Stimulated activated CD8-positive, alpha-beta memory T cell treated with anti-CD3 and anti-CD28 coated beads, Interleukin-12 subunit alpha, Interleukin-12 subunit beta, amount 100 ng/mL, for 4 hours (primary cell): Measurements from ENCODE around the gene SFSWAP.

Experiments
- DNase-seq: peaks from one replicate; pipeline ENCODE4 v3.0.0-alpha.2; 2020; ENCODE audit warnings: low read depth

SFSWAP gene

DNA sequence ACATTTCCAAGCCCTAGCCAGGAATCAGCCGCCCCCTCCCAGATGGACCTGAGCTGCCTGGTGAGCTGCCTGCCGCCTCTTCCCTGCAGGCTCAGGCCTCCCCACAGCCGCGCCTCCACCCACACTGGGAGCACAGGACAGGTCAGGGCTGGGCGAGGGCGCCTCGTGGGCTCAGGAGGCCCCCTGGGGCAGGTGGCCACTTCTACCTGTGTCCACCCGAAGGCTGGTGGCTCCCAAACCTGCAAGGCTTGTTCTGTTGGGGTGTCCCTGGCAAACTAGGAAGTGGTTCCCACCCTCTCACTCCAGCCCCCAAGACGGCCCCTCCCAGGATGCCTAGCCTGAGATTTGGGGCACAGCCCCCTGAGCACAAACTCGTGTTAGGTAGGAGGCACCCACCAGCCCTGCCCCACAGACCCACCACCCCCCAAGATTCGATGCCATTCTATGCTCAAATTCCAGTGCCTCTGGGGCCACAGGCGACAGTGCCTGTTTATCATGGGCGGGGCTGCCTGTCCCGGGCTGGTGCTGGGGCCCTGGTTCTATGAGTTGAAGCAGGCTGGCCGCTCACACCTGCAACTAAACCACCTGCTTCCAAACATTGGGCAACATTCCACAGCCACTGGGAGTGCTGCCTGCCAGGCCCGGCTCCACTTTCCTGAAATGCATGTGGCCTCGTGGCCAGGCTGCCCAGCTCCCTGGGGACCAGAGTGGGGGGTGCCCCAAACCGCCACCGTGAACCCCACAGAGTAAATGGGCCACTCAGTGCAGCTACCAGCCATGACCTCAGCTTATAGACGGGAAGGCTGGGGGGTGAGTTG is 124.1 kb downstream of the SFSWAP start:
- no peak for DNase-seq

DNA sequence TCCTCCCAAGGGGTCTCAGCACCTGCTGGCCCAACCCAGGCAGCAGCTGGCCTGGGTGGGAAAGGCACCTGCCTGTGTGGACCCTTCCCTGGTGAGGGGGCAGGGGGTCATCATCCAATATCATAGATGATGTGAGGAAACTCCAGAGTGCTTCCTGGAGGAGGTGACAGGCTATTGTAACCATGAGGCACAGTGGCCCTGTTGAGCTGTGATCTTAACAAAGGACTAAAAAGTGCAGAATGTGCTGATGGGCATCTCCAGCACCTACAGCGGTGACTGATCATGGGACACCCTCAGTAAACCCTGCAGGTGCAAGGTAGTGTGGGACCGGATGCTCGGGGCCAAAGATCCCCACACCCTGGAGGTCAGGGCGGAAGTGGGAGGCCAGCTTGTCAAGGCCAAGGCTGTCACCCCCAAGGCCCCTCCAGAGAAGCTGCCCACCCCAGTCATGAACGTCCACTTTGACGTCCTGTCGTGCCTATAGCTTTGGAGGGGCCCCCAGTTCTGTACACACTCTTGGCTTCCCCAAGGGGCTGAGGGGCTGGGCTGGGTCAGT is 124.8 kb downstream of the SFSWAP start:
- no peak for DNase-seq

DNA sequence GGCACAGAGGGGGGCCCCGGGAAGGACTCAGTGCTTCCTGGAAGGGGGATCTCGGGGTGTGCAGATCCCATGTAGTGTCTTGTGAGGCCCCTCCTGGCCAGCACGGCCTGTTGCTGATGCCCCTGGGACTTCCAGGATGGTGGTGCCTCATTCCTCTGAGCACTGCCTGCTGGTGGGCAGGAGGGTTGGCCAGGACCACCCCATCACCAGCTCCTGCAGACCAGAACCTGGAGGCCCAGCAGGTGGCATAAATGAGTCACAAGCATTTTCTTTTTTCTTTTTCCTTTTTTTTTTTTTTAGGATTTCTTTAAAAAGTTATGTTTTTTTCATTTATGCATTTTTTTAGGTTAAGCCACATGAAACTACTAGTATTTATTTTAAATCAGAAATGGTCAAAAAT is 125.3 kb downstream of the SFSWAP start:
- no peak for DNase-seq

DNA sequence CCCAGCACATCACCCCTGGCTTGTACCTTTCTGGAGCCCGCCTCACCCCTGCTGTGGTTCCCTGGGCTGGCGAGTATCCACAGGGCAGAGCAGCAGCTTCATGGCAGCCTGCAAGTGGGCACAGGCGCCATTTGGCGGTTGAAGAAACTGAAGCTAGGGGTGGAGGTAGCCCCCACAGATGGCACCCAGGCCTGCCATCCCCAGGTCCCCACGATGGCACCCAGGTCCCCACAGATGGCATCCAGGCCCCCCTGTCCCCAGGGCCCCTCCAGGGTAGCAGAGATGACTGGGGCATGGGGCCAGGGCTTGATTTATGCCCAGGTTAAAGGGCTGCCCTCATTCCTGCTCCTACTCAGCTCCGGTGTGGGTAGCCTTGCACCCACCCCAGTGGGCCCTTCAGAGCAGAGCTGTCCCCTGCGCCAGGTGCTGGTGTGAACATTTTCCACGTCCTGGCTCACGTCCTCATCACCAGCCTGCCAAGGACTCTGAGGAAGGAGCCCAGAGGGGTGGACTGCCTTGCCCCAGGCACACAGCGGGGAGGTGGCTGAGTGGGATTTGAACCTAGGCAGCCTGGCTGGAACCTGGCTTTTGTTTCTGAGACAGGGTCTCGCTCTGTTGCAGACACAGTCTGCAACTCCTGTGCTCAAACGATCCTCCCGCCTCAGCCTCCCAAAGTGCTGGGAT is 126.0 kb downstream of the SFSWAP start:
- no peak for DNase-seq

DNA sequence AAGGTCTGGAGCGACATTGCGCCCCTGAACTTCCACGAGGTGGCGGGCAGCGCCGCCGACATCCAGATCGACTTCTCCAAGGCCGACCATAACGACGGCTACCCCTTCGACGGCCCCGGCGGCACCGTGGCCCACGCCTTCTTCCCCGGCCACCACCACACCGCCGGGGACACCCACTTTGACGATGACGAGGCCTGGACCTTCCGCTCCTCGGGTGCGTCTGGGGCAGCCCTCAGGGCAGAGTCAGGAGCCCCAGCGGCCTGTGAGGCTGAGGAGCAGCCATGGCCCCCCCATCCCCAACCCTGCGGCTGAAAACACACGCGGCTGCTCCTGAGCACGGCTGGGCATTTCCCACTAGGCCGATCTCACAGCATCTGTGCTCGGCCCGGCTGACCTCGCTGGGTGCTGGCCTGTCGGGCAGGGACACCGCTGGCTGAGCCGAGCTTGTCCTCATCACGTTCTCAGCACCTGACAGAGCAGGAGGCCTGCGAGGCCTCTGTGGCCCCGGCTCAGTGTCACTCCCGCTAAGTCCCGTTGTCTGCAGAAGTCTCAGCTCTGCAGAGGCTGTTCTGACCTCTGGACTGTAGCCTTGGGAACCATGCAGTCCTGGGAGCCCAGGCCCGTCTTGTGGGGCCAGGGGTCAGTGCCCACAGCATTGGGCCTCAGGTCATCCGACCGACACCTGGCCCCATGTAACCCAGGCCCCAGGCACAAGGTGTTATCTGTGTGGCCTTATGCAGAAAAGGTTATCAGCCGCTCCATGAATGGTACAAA is 129.9 kb downstream of the SFSWAP start:
- no peak for DNase-seq

DNA sequence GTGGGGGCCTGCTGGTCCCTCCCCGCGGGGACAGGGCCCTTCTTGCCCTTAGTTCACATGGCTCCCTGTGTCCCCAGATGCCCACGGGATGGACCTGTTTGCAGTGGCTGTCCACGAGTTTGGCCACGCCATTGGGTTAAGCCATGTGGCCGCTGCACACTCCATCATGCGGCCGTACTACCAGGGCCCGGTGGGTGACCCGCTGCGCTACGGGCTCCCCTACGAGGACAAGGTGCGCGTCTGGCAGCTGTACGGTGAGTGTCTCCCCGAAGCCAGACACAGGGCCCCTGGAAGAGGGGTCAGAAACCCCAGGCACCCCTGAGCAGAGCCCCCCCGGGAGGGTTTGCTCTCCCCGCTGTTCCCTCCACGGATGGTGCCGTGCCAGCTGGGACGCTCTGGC is 130.7 kb downstream of the SFSWAP start:
- DNase-seq: no peak

DNA sequence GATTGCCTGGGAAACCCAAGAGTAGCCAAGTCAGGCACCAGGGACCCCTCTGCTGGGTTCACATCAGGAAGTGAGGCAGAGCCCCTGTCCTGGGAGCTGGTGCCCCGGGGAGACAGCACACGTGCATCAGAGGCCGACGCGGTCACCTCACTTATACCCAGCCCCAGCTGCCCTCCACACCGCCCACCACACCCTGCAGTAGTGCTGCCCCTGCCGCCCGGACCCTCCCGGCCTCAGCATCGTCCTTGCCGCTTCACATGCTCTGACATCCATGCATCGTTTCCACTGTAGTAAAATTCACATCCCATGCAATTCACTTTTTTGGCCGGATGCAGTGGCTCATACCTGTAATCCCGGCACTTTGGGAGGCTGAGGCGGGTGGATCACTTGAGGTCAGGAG is 131.3 kb downstream of the SFSWAP start:
- DNase-seq: no peak

DNA sequence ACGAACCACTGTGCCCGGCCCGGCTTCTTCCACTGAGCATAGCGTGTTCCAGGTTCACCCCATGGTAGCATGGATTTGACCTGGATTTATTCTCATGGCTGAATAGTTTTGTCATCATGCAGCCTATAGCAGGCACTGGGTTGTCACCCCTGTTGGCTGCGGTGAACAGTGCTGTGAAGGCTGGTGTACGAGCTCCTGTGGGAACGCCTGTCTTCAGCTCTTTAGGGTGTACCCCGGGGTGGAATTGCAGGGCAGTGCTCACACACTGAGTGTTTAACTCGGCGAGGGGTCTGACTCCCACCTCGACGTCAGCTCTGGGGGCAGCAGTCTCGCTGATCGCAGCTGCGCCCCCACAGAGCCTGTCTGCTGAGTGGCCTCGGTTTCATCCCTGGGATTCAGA is 132.6 kb downstream of the SFSWAP start:
- DNase-seq: no peak

DNA sequence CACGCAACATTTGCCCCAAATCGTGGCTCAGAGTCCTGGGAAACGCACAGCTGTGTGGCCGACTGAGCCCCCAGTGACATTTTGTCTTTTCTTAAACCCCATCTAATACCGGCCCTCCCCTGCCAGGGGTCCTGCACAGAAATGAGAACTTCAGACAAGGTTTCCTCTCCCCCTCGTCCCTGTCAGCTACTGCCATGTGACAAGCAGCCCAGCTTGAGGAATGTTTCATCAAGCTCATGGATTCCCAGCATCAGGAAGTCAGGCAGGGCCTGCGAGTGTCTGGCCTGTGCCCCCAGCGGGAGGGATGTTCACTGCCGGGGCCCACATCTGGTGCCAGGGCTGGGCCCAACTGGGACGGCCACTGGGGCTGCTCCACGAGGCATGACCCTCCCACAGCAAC is 133.2 kb downstream of the SFSWAP start:
- DNase-seq: no peak

DNA sequence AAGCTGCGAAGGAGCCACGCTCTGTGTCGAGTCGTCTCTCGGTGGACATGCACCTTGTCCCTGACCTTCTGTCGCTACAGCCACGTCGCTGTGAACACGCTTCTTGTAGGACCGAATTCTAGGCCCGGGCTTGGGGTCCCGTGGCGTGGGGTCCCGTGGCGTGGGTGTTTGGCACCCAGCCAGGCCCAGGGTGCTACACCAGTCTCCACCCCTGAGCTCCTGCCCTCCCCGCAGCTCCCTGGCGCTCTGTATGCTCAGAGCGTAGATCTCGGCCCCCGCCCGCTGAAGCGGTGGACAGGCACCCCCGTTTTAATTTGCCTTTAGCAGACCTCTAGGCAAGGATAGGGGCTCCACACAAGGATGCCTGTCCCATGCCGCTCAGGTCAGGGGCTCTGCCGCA is 133.8 kb downstream of the SFSWAP start:
- no peak for DNase-seq

DNA sequence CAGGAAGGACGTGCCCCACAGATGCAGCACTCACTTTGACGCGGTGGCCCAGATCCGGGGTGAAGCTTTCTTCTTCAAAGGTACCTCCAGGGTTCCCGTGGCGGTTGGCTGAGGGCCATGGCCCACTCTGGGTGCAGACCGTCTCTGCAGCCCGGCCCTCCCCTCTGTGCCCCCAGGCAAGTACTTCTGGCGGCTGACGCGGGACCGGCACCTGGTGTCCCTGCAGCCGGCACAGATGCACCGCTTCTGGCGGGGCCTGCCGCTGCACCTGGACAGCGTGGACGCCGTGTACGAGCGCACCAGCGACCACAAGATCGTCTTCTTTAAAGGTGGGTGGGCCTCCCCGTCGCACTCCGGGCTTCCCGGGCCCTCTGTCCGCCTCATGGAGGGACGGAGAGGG is 134.2 kb downstream of the SFSWAP start:
- no peak for DNase-seq

DNA sequence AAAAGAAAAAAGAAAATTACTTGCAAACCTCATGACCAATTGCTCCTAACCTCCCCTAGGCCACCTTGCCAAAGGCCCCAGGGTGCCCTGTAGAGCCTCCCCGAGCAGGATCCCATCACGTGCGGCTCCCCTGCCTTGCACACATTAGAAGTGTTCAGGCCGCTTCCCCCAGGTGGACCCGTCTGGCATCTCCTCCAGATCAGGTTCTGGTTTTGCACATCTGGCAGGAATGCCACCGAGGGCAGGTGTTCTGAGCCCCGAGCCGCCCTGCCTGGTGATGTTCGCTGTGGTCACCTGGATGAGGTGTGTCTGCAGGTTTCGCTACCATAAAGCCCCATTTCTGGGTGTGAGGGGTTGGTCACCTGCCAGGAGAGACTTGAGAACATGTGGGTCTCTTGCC is 136.6 kb downstream of the SFSWAP start:
- DNase-seq: no peak

DNA sequence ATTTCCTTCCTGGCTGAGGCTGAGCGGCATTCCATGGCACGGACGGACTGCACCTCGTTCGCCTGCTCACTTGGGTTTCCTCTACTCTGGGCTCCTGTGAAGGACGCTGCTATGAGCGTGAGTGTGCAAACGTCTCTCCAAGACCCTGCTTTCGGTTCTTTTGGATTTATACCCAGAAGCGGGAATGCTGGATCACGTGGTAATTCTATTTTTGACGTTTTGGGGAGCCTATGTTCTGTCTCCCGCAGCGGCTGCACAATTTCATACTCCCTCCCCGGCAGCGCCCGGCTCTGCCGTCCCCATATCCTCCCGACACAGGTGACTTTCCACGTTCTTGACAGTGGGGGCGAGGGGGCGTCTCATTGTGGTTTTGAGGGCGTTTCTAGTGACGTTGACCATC is 137.9 kb downstream of the SFSWAP start:
- no peak for DNase-seq
